Measurements from ENCODE around the gene RGS10. TPM values are rescaled to one million over a fixed set of nuclear protein-coding genes. Genes with fewer than 3 reads are reported as not detected.

Gene RGS10
- total RNA-seq, 1 donor from 2014 or later: 3.9 TPM

- DNase-seq (ENCODE audit: low read depth): no peak
These were observed 22.2 kb downstream of the RGS10 start for GRCh38 chr10:119520283-119520682.

- no peak for DNase-seq (ENCODE audit: low read depth)
These were observed 23.6 kb downstream of the RGS10 start for GRCh38 chr10:119518936-119519335.

GRCh38 chr10:119518176-119518575 lies 24.3 kb downstream of the RGS10 start:
- DNase-seq (ENCODE audit: low read depth): no peak

GRCh38 chr10:119517235-119518141 lies 25.0 kb downstream of the RGS10 start:
- DNase-seq (ENCODE audit: low read depth): peak; percentile 70

GRCh38 chr10:119516381-119517234 lies 25.9 kb downstream of the RGS10 start:
- DNase-seq (ENCODE audit: low read depth): no peak

GRCh38 chr10:119515511-119516045 lies 26.9 kb downstream of the RGS10 start:
- no peak for DNase-seq (ENCODE audit: low read depth)

GRCh38 chr10:119514819-119515218 lies 27.7 kb downstream of the RGS10 start:
- no peak for DNase-seq (ENCODE audit: low read depth)

- DNase-seq (ENCODE audit: low read depth): no peak
These were observed 30.5 kb downstream of the RGS10 start for GRCh38 chr10:119511828-119512515.

GRCh38 chr10:119509909-119510451 lies 32.5 kb downstream of the RGS10 start:
- DNase-seq (ENCODE audit: low read depth): peak; percentile 79

GRCh38 chr10:119507115-119507514 lies 35.4 kb downstream of the RGS10 start:
- DNase-seq (ENCODE audit: low read depth): no peak

- DNase-seq (ENCODE audit: low read depth): no peak
These were observed 36.8 kb downstream of the RGS10 start for GRCh38 chr10:119505588-119506315.

- DNase-seq (ENCODE audit: low read depth): no peak
These were observed 37.4 kb downstream of the RGS10 start for GRCh38 chr10:119505131-119505551.

- DNase-seq (ENCODE audit: low read depth): no peak
These were observed 37.9 kb downstream of the RGS10 start for GRCh38 chr10:119504651-119505050.

- DNase-seq (ENCODE audit: low read depth): no peak
These were observed 38.7 kb downstream of the RGS10 start for GRCh38 chr10:119503821-119504220.

- DNase-seq (ENCODE audit: low read depth): no peak
These were observed 39.8 kb downstream of the RGS10 start for GRCh38 chr10:119502618-119503155.

GRCh38 chr10:119502209-119502608 lies 40.3 kb downstream of the RGS10 start:
- no peak for DNase-seq (ENCODE audit: low read depth)

GRCh38 chr10:119501690-119502089 lies 40.8 kb downstream of the RGS10 start:
- DNase-seq (ENCODE audit: low read depth): no peak

- DNase-seq (ENCODE audit: low read depth): no peak
These were observed 41.7 kb downstream of the RGS10 start for GRCh38 chr10:119500821-119501220.

GRCh38 chr10:119500123-119500795 lies 42.3 kb downstream of the RGS10 start:
- DNase-seq (ENCODE audit: low read depth): no peak
